K562 (cell line): ENCODE results near the gene CLGN. TPM values are rescaled to one million over a fixed set of nuclear protein-coding genes. Genes with fewer than 3 reads are reported as not detected.

Source experiments
- ATAC-seq: fragments of 200-7000 bp; cut with Tn5 transposase; 3 replicates; pipeline ENCODE4 v1.9.1; 2020; ENCODE audit warnings: moderate library complexity
- BruUV-seq: library from RNA; stranded (reverse); fragments of 400-500 nt; replicated peaks from 2 replicates; lab custom pipeline; 2021; lab: Mats Ljungman, UMichigan
- CTCF ChIA-PET: fragments of 300-600 bp; formaldehyde crosslinking; extraction: SDS; loops from one replicate; lab custom pipeline; 2021; ENCODE audit warnings: low intra/inter-chr PET ratio; lab: Yijun Ruan, JAX
- POLR2A ChIA-PET: fragments of 300-600, 350-650 bp; sonication (Branson Sonifier 250); formaldehyde crosslinking; extraction: SDS; loops from one replicate; lab custom pipeline; 2021; ENCODE audit warnings: antibody characterized with exemption, inconsistent platforms; lab: Yijun Ruan, JAX
- DNase-seq, 4 experiments: peaks; one replicate each; pipeline versions ENCODE4 v3.0.0 to v3.0.0-alpha.2; 2011 to 2018; ENCODE audit warnings: low spot score in 3 of 4, mixed read lengths in 3 of 4; ENCODE audit errors: extremely low read depth in 1 of 4
- FAIRE-seq: peaks from 2 replicates; lab custom pipeline; 2011; peaks lifted over from hg19 to GRCh38; lab: Jason Lieb, UNC
- H2AFZ ChIP-seq: 2 replicates; pipeline ENCODE4 v1.6.0; 2011; ENCODE audit warnings: low read depth, low read length, control low read depth, inconsistent platforms
- H3K27ac ChIP-seq: fragments of 200-600 bp; 3 replicates; pipeline ENCODE4 v1.8.0; 2011; ENCODE audit warnings: low read depth, mild to moderate bottlenecking, control low read depth, inconsistent platforms, low read length, moderate library complexity, mixed read lengths; ENCODE audit errors: extremely low read depth
- H3K27me3 ChIP-seq, 2 experiments: fragments of 300-600 bp in 1 of 2; 2 replicates in 1 of 2; 3 replicates in 1 of 2; pipeline versions ENCODE4 v1.6.0 to v1.8.0; 2011; ENCODE audit warnings: inconsistent platforms in 2 of 2, low read length in 2 of 2, mild to moderate bottlenecking in 1 of 2, mixed read lengths in 1 of 2, moderate library complexity in 1 of 2; ENCODE audit not compliant: control insufficient read depth in 2 of 2, insufficient read depth in 2 of 2
- H3K36me3 ChIP-seq: fragments of 300-600 bp; 3 replicates; pipeline ENCODE4 v1.8.0; 2011; ENCODE audit warnings: mild to moderate bottlenecking, low read length, inconsistent platforms; ENCODE audit not compliant: control insufficient read depth, insufficient read depth
- H3K4me1 ChIP-seq, 2 experiments: fragments of 200-600 bp in 1 of 2; replicated peaks in 1 of 2; 2 replicates in 1 of 2; 3 replicates in 1 of 2; pipeline versions ENCODE4 v1.5.1 to v1.8.0; 2011; ENCODE audit warnings: inconsistent platforms in 2 of 2, low read length in 2 of 2, mild to moderate bottlenecking in 1 of 2, mixed read lengths in 1 of 2, moderate library complexity in 1 of 2; ENCODE audit not compliant: control insufficient read depth in 2 of 2, insufficient read depth in 2 of 2
- H3K4me2 ChIP-seq: 2 replicates; pipeline ENCODE4 v1.6.1; 2011; ENCODE audit warnings: low read length, control low read depth, inconsistent platforms, mixed read lengths; ENCODE audit not compliant: insufficient read depth
- H3K4me3 ChIP-seq: fragments of 200-600 bp; sonication (generic), shearing (Covaris generic); 2 replicates; pipeline ENCODE4 v1.5.1; 2016; ENCODE audit warnings: control low read depth, inconsistent platforms
- H3K79me2 ChIP-seq: fragments of 200-600 bp; 3 replicates; pipeline ENCODE4 v1.8.0; 2011; ENCODE audit warnings: low read length, inconsistent platforms; ENCODE audit not compliant: control insufficient read depth, insufficient read depth
- H3K9ac ChIP-seq, 2 experiments: 2 replicates each; pipeline versions ENCODE4 v1.6.0 to v1.6.1; 2011; ENCODE audit warnings: low read depth in 2 of 2, low read length in 2 of 2, control low read depth in 1 of 2, inconsistent platforms in 1 of 2, mild to moderate bottlenecking in 1 of 2, mixed read lengths in 1 of 2; ENCODE audit not compliant: insufficient read depth in 1 of 2
- H3K9me1 ChIP-seq: one replicate; pipeline ENCODE4 v1.6.0; 2011; ENCODE audit warnings: inconsistent platforms, mild to moderate bottlenecking, low read length, moderate library complexity; ENCODE audit not compliant: control insufficient read depth, insufficient read depth
- H3K9me3 ChIP-seq: replicated peaks from 2 replicates; pipeline ENCODE4 v1.5.1; 2011; ENCODE audit warnings: low read depth, low read length, inconsistent platforms; ENCODE audit not compliant: control insufficient read depth, insufficient read depth
- H4K20me1 ChIP-seq: replicated peaks from 2 replicates; pipeline ENCODE4 v1.6.1; 2011; ENCODE audit warnings: low read length, inconsistent platforms, mixed read lengths; ENCODE audit not compliant: control insufficient read depth, insufficient read depth
- CEBPB ChIP-seq: fragments of 450-650 bp; IDR thresholded peaks from 2 replicates; pipeline ENCODE4 v1.6.1; 2016; ENCODE audit warnings: missing genetic modification characterization, missing compliant biosample characterization
- MEIS2 ChIP-seq: fragments of 450-650 bp; IDR thresholded peaks from 2 replicates; pipeline ENCODE4 v1.6.1; 2014; ENCODE audit warnings: mild to moderate bottlenecking; ENCODE audit not compliant: partially characterized antibody
- MIER1 ChIP-seq: fragments of 450-650 bp; IDR thresholded peaks from 2 replicates; pipeline ENCODE4 v1.6.1; 2016; ENCODE audit warnings: antibody characterized with exemption, mild to moderate bottlenecking, low read depth
- PCBP2 ChIP-seq: fragments of 200-400 bp; formaldehyde crosslinking; IDR thresholded peaks from 2 replicates; pipeline ENCODE4 v1.6.1; 2018; ENCODE audit warnings: low read length, low read depth, mild to moderate bottlenecking, moderate library complexity; ENCODE audit not compliant: poor library complexity, severe bottlenecking
- POU5F1 ChIP-seq: fragments of 150-350 bp; IDR thresholded peaks from 2 replicates; pipeline ENCODE4 v1.6.1; 2014; ENCODE audit warnings: borderline replicate concordance, low read length, low read depth, mild to moderate bottlenecking; ENCODE audit not compliant: partially characterized antibody
- SMAD1 ChIP-seq: fragments of 150-350 bp; IDR thresholded peaks from 2 replicates; pipeline ENCODE4 v1.6.1; 2014; ENCODE audit warnings: low read length, low read depth; ENCODE audit not compliant: partially characterized antibody
- ZBTB8A ChIP-seq: fragments of 450-650 bp; IDR thresholded peaks from 2 replicates; pipeline ENCODE4 v1.6.1; 2018; ENCODE audit warnings: mild to moderate bottlenecking, moderate library complexity; ENCODE audit not compliant: partially characterized antibody
- in situ Hi-C: fragments of 300-500 bp; cut with MboI; formaldehyde crosslinking; loops from 4 replicates; pipeline ENCODE4 v1.15.0; 2018; ENCODE audit warnings: inconsistent platforms, mixed read lengths
- intact Hi-C: fragments of 100-400 bp; cut with micrococcal nuclease; formaldehyde crosslinking; loops from 2 replicates; pipeline ENCODE4 v1.14.2; 2022
- polyA plus RNA-seq, 8 experiments: library from polyadenylated mRNA; depleted of rRNA in 4 of 8; stranded (reverse) in 5 of 8; unstranded in 3 of 8; fragments of >200 nt; fragmentation: Nextera tagmentation in 2 of 8; fragmentation: Illumina TruSeq in 1 of 8; extraction: Ambion mirVana in 2 of 8; extraction: Trizol in 1 of 8; gene quantifications; 2 replicates each; pipeline versions ENCODE4 v1.2.1 to v1.2.3, GENCODE V29; 2011 to 2014; ENCODE audit warnings: inconsistent platforms in 1 of 8, missing spikeins in 1 of 8
- total RNA-seq, 7 experiments: library from RNA; depleted of rRNA in 6 of 7; stranded (reverse); fragments of >200 nt in 6 of 7; fragmentation: Illumina TruSeq in 2 of 7; extraction: Trizol in 2 of 7; gene quantifications; 2 replicates each; pipeline versions ENCODE4 v1.2.1 to v1.2.3, GENCODE V29; 2011 to 2021; ENCODE audit warnings: low replicate concordance in 1 of 7
- TF ChIP-seq, protein P1 (sequence below): fragments of 450-650 bp; IDR thresholded peaks from 2 replicates; pipeline ENCODE4 v1.6.1; 2016
- TF ChIP-seq, protein P2 (sequence below), 2 experiments: IDR thresholded peaks in 1 of 2; conservative IDR thresholded peaks in 1 of 2; 2 replicates each; pipeline ENCODE4 v1.6.1; 2016; ENCODE audit warnings: low read depth in 2 of 2, mild to moderate bottlenecking in 1 of 2, missing compliant biosample characterization in 1 of 2, missing genetic modification characterization in 1 of 2, moderate library complexity in 1 of 2

CLGN gene
- total and polyA plus RNA-seq, 9 of the 15 experiments (the other 6 are each of a cell fraction or from before 2014, with no cell fraction given): 0.22 to 3.6 (median 2.7) TPM

DNA sequence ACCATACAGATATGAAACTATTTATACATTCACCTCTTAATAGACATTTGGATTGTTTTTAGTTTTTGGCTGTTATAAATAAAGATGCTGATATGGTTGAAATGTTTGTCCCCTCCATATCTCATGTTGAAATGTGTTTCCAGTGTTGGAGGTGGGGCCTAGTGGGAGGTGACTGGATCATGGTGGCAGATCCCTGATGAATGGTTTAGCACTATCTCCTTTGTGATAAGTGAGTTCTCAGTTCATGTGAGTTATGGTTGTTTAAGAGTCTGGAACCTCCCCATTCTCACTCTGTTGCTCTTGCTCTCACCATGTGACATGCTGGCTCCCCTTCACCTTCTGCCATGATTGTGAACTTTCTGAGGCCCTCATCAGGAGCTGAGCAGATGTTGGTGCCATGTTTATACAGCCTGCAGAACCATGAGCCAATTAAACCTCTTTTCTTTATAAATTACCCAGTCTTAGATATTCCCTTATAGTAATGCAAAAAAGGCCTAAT, 12.2 kb upstream of the CLGN start:
- Histone ChIP-seq H3K9ac (no peak overlapping the region), H3K79me2 (no peaks in the 10 kb centered on the region), H3K4me3 (no peak overlapping the region), H3K27ac (no peak overlapping the region), H3K9me3 (no peaks in the 10 kb centered on the region), H3K4me1 (no peaks in the 10 kb centered on the region), H3K9me1 (no peaks in the 10 kb centered on the region), H3K4me2 (no peak overlapping the region), H3K36me3 (no peaks in the 10 kb centered on the region), H3K27me3 (no peaks in the 10 kb centered on the region; a peak in 1 of 5 replicates), H4K20me1 (no peaks in the 10 kb centered on the region), H2AFZ (no peak overlapping the region)
- intact Hi-C loops: no loop called here
- ChIA-PET POLR2A (no interaction called here), CTCF (no interaction called here)
- no peak for FAIRE-seq
- no TSS peak for BruUV-seq
- ATAC-seq: no peak
- in situ Hi-C loops: no loop called here
- DNase-seq: no peak
- no peak for TF ChIP-seq CEBPB
- TF ChIP-seq ZBTB8A: no peak
- TF ChIP-seq SMAD1: no peak
- TF ChIP-seq, protein P1, sequence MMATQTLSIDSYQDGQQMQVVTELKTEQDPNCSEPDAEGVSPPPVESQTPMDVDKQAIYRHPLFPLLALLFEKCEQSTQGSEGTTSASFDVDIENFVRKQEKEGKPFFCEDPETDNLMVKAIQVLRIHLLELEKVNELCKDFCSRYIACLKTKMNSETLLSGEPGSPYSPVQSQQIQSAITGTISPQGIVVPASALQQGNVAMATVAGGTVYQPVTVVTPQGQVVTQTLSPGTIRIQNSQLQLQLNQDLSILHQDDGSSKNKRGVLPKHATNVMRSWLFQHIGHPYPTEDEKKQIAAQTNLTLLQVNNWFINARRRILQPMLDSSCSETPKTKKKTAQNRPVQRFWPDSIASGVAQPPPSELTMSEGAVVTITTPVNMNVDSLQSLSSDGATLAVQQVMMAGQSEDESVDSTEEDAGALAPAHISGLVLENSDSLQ: peak; percentile 33; the same call in 1 of the 2 replicates
- no peak for TF ChIP-seq MIER1
- TF ChIP-seq MEIS2: peak; percentile 71
- TF ChIP-seq, protein P2, sequence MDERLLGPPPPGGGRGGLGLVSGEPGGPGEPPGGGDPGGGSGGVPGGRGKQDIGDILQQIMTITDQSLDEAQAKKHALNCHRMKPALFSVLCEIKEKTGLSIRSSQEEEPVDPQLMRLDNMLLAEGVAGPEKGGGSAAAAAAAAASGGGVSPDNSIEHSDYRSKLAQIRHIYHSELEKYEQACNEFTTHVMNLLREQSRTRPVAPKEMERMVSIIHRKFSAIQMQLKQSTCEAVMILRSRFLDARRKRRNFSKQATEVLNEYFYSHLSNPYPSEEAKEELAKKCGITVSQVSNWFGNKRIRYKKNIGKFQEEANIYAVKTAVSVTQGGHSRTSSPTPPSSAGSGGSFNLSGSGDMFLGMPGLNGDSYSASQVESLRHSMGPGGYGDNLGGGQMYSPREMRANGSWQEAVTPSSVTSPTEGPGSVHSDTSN (CRISPR knock-in tag; IDR thresholded peaks at IDR 0.05; ENCODE audit: low read depth): no peak
- TF ChIP-seq, protein P2 (tag; conservative IDR thresholded peaks at IDR 0.05; ENCODE audit: low read depth): peak; percentile 85
- TF ChIP-seq POU5F1: no peak
- TF ChIP-seq PCBP2: no peak
